ENCODE results near the gene DRG2.

Gene DRG2

GRCh38 chr17:18079543-18079942 is 8.2 kb upstream of the DRG2 start:
- H3K4me3 ChIP-seq (replicated peaks; ENCODE audit: insufficient read depth, low read length) = no peak overlapping the region
- TF ChIP-seq GABPA (IDR thresholded peaks at IDR 0.05; ENCODE audit: low read depth) = no peak
- TF ChIP-seq REST (IDR thresholded peaks at IDR 0.05; ENCODE audit: insufficient replicate concordance, low read depth) = no peak
- no peak for TF ChIP-seq CTCF (IDR thresholded peaks at IDR 0.05; ENCODE audit: insufficient read depth, low read length)
- no peak for TF ChIP-seq POLR2AphosphoS5 (IDR thresholded peaks at IDR 0.05; ENCODE audit: low read depth)
- TF ChIP-seq SPI1 (IDR thresholded peaks at IDR 0.05; ENCODE audit: borderline replicate concordance, low read depth) = no peak
- no peak for DNase-seq (ENCODE audit: low read depth in 1 of 2, low spot score in 1 of 2)
- H3K27me3 ChIP-seq (ENCODE audit: insufficient read depth, poor library complexity, severe bottlenecking) = no peaks in the 10 kb centered on the region
- no peak overlapping the region for H3K27ac ChIP-seq (replicated peaks)

- no peak for DNase-seq (ENCODE audit: low read depth in 1 of 2, low spot score in 1 of 2)
- TF ChIP-seq SPI1 (IDR thresholded peaks at IDR 0.05; ENCODE audit: borderline replicate concordance, low read depth) = no peak
- no peak for TF ChIP-seq CTCF (IDR thresholded peaks at IDR 0.05; ENCODE audit: insufficient read depth, low read length)
- TF ChIP-seq GABPA (IDR thresholded peaks at IDR 0.05; ENCODE audit: low read depth) = no peak
- TF ChIP-seq REST (IDR thresholded peaks at IDR 0.05; ENCODE audit: insufficient replicate concordance, low read depth) = no peak
- TF ChIP-seq POLR2AphosphoS5 (IDR thresholded peaks at IDR 0.05; ENCODE audit: low read depth) = no peak
- H3K4me3 ChIP-seq (replicated peaks; ENCODE audit: insufficient read depth, low read length) = no peak overlapping the region
- no peak overlapping the region for H3K27ac ChIP-seq (replicated peaks)
- H3K27me3 ChIP-seq (ENCODE audit: insufficient read depth, poor library complexity, severe bottlenecking) = no peaks in the 10 kb centered on the region
Measured at GRCh38 chr17:18084256-18084655, 3.5 kb upstream of the DRG2 start.

- no peak for DNase-seq (ENCODE audit: low read depth in 1 of 2, low spot score in 1 of 2)
- no peak overlapping the region for H3K4me3 ChIP-seq (replicated peaks; ENCODE audit: insufficient read depth, low read length)
- no peak for TF ChIP-seq REST (IDR thresholded peaks at IDR 0.05; ENCODE audit: insufficient replicate concordance, low read depth)
- TF ChIP-seq POLR2AphosphoS5 (IDR thresholded peaks at IDR 0.05; ENCODE audit: low read depth) = no peak
- no peak for TF ChIP-seq GABPA (IDR thresholded peaks at IDR 0.05; ENCODE audit: low read depth)
- TF ChIP-seq CTCF (IDR thresholded peaks at IDR 0.05; ENCODE audit: insufficient read depth, low read length) = no peak
- TF ChIP-seq SPI1 (IDR thresholded peaks at IDR 0.05; ENCODE audit: borderline replicate concordance, low read depth) = no peak
- no peaks in the 10 kb centered on the region for H3K27me3 ChIP-seq (ENCODE audit: insufficient read depth, poor library complexity, severe bottlenecking)
- H3K27ac ChIP-seq (replicated peaks) = no peak overlapping the region
Measured at GRCh38 chr17:18089613-18090012, 1.9 kb downstream of the DRG2 start.

Data from HL-60 (cell line).